ENCODE results near the gene HNRNPCL1. TPM values are rescaled to one million over a fixed set of nuclear protein-coding genes. Genes with fewer than 3 reads are reported as not detected.
"Not testable (repeated sequence)": the region's sequence is repeated elsewhere in the genome, so short reads cannot be mapped to it uniquely, and the experiment has no call there.

HNRNPCL1 gene
- total RNA-seq (2012; rRNA removed) = not detected in 2 replicates
- not detected in 2 replicates for polyA plus RNA-seq (2012; rRNA removed)
- not detected in 2 replicates for polyA plus RNA-seq (2012; cell fraction: cytosol; rRNA removed)
- polyA plus RNA-seq (2012; cell fraction: nucleus; rRNA removed; ENCODE audit: low replicate concordance) = not detected in 2 replicates
- not detected for Bru-seq, nascent RNA
- not detected for BruChase-seq, experiment 1, labeled RNA remaining after a 6-hour chase
- not detected for BruChase-seq, experiment 2, labeled RNA remaining after a 2-hour chase
- long read RNA-seq = 0 reads

GRCh38 chr1:12848620-12849019, at the start of gene HNRNPCL1:
Gene HNRNPCL1, minus strand, starts transcription at chr1:12848720. Its CDS starts 431 bp downstream, at chr1:12848289.
- H3K4me3 ChIP-seq (ENCODE audit: insufficient read depth, low read depth, low read length); H3K14ac ChIP-seq (replicated peaks; ENCODE audit: low read depth, low read length); POLR2A ChIA-PET (ENCODE audit: unreplicated experiment); H2BK120ac ChIP-seq (ENCODE audit: low read depth, low read length); H3K56ac ChIP-seq (ENCODE audit: extremely low read depth, insufficient read depth, low read length); H3K79me1 ChIP-seq (ENCODE audit: low read depth in 1 of 2, low read length in 2 of 2); DNase-seq; H3K36me3 ChIP-seq (ENCODE audit: control insufficient read depth, insufficient read depth, low read length); H3K18ac ChIP-seq (ENCODE audit: low read depth, low read length); H3K9me1 ChIP-seq (ENCODE audit: insufficient read depth, low read length); H3K4me1 ChIP-seq (ENCODE audit: control insufficient read depth, insufficient read depth, low read length); BruUV-seq (replicated peaks); H3K9ac ChIP-seq (ENCODE audit: low read depth, low read length); H3K27ac ChIP-seq (ENCODE audit: insufficient read depth, low read length); CTCF ChIA-PET; H4K5ac ChIP-seq (ENCODE audit: low read depth, low read length); in situ Hi-C loops (cut with MboI; ENCODE audit: low sequenced_read_pairs); H4K20me1 ChIP-seq (ENCODE audit: insufficient read depth, low read length); H2AFZ ChIP-seq (replicated peaks; ENCODE audit: low read length, poor library complexity); H3K4me2 ChIP-seq (ENCODE audit: low read depth, low read length); H4K91ac ChIP-seq (ENCODE audit: insufficient read depth, low read depth, low read length); H2BK15ac ChIP-seq (ENCODE audit: low read depth, low read length); H2BK5ac ChIP-seq (ENCODE audit: low read depth, low read length, poor library complexity, severe bottlenecking); H3K4ac ChIP-seq (ENCODE audit: low read depth, low read length); dilution Hi-C loops (cut with HindIII; ENCODE audit: low sequenced_read_pairs, unreplicated experiment); H3K9me3 ChIP-seq (ENCODE audit: control insufficient read depth, insufficient read depth, low read length); H3K27me3 ChIP-seq (ENCODE audit: control insufficient read depth, insufficient read depth, low read length); H4K8ac ChIP-seq (ENCODE audit: low read depth in 2 of 2, low read length in 2 of 2); intact Hi-C loops (cut with micrococcal nuclease); H2AK5ac ChIP-seq (ENCODE audit: low read depth, low read length); ATAC-seq (ENCODE audit: low read depth); H2AK9ac ChIP-seq (replicated peaks; ENCODE audit: low read depth, low read length, poor library complexity); H3K23ac ChIP-seq (ENCODE audit: low read depth, low read length); H2BK20ac ChIP-seq (ENCODE audit: low read depth, low read length): not testable (repeated sequence)
- WGBS, 2 experiments (ENCODE audit: extremely low coverage in 2 of 2, insufficient read length in 1 of 2) = 85% methylated on average over 2 of the region's 7 CpGs; no CpG with 5 or more reads in 1 of the 2 experiments

DNA sequence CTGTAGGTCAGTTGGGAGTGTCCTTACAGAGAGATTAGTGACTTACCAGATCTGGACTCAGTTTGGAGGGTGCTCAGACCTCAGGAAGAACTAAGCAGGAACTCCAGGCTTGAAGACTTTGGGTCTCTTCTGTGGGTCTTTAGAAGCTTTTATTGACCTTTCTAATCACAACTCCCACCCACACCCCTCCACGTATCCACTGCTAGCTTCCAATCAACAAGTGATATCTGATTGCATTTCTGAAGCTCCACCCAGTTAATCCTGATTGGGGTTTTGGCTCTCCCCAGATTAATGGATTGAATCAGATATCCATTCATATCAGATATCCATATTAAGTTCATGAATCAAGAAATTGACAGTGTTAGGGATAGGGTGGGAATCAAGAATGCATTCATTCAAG, 49.6 kb upstream of the HNRNPCL1 start, which contains the start of gene PRAMEF10:
Gene PRAMEF10 (minus strand): TSS at position 101 of the 400 bp plus-strand sequence. CDS start 2,423 bp downstream, outside the sequence.
- H2AK9ac ChIP-seq (replicated peaks; ENCODE audit: low read depth, low read length, poor library complexity); H4K5ac ChIP-seq (ENCODE audit: low read depth, low read length); intact Hi-C loops (cut with micrococcal nuclease); H2AK5ac ChIP-seq (ENCODE audit: low read depth, low read length); H2BK120ac ChIP-seq (ENCODE audit: low read depth, low read length); POLR2A ChIA-PET (ENCODE audit: unreplicated experiment); H3K18ac ChIP-seq (ENCODE audit: low read depth, low read length); H2BK20ac ChIP-seq (ENCODE audit: low read depth, low read length); in situ Hi-C loops (cut with MboI; ENCODE audit: low sequenced_read_pairs); H3K14ac ChIP-seq (replicated peaks; ENCODE audit: low read depth, low read length); CTCF ChIA-PET; H4K20me1 ChIP-seq (ENCODE audit: insufficient read depth, low read length); H3K9me1 ChIP-seq (ENCODE audit: insufficient read depth, low read length); H4K8ac ChIP-seq (ENCODE audit: low read depth in 2 of 2, low read length in 2 of 2); H3K56ac ChIP-seq (ENCODE audit: extremely low read depth, insufficient read depth, low read length); H2AFZ ChIP-seq (replicated peaks; ENCODE audit: low read length, poor library complexity); H4K91ac ChIP-seq (ENCODE audit: insufficient read depth, low read depth, low read length); ATAC-seq (ENCODE audit: low read depth); DNase-seq; H3K9ac ChIP-seq (ENCODE audit: low read depth, low read length); H3K79me1 ChIP-seq (ENCODE audit: low read depth in 1 of 2, low read length in 2 of 2); BruUV-seq (replicated peaks); H3K27ac ChIP-seq (ENCODE audit: insufficient read depth, low read length); H2BK5ac ChIP-seq (ENCODE audit: low read depth, low read length, poor library complexity, severe bottlenecking); H3K27me3 ChIP-seq (ENCODE audit: control insufficient read depth, insufficient read depth, low read length); H3K4me3 ChIP-seq (ENCODE audit: insufficient read depth, low read depth, low read length); H3K9me3 ChIP-seq (ENCODE audit: control insufficient read depth, insufficient read depth, low read length); H3K23ac ChIP-seq (ENCODE audit: low read depth, low read length); H3K36me3 ChIP-seq (ENCODE audit: control insufficient read depth, insufficient read depth, low read length); H3K4ac ChIP-seq (ENCODE audit: low read depth, low read length); H3K4me2 ChIP-seq (ENCODE audit: low read depth, low read length); H3K4me1 ChIP-seq (ENCODE audit: control insufficient read depth, insufficient read depth, low read length); H2BK15ac ChIP-seq (ENCODE audit: low read depth, low read length); dilution Hi-C loops (cut with HindIII; ENCODE audit: low sequenced_read_pairs, unreplicated experiment): not testable (repeated sequence)
- no CpG with 5 or more reads among the region's 1 CpG for WGBS, 2 experiments (ENCODE audit: extremely low coverage in 2 of 2, insufficient read length in 1 of 2)

Measured in IMR-90 (cell line).